Ovary (tissue), 3 donors: ENCODE results near the gene RTP3.

Experiments
- EP300 ChIP-seq: sonication (generic); formaldehyde crosslinking; IDR thresholded peaks from one replicate; pipeline ENCODE4 v1.6.1; 2017; ENCODE audit warnings: antibody characterized with exemption
- POLR2A ChIP-seq: fragments of 450-650 bp; IDR thresholded peaks from one replicate; pipeline ENCODE4 v1.6.1; 2017; ENCODE audit warnings: antibody characterized with exemption, mild to moderate bottlenecking, moderate library complexity
- TF ChIP-seq, protein P1 (sequence below), 3 donors: fragments of 450-650 bp in 2 of 3; fragments of 200-600 bp in 1 of 3; IDR thresholded peaks; one replicate each; pipeline versions ENCODE4 v1.5.1 to v1.8.0; 2016 to 2022; ENCODE audit warnings: antibody characterized with exemption in 3 of 3, mild to moderate bottlenecking in 1 of 3
- donor health status: DM: no; HTN: no; CAD: no.

DNA sequence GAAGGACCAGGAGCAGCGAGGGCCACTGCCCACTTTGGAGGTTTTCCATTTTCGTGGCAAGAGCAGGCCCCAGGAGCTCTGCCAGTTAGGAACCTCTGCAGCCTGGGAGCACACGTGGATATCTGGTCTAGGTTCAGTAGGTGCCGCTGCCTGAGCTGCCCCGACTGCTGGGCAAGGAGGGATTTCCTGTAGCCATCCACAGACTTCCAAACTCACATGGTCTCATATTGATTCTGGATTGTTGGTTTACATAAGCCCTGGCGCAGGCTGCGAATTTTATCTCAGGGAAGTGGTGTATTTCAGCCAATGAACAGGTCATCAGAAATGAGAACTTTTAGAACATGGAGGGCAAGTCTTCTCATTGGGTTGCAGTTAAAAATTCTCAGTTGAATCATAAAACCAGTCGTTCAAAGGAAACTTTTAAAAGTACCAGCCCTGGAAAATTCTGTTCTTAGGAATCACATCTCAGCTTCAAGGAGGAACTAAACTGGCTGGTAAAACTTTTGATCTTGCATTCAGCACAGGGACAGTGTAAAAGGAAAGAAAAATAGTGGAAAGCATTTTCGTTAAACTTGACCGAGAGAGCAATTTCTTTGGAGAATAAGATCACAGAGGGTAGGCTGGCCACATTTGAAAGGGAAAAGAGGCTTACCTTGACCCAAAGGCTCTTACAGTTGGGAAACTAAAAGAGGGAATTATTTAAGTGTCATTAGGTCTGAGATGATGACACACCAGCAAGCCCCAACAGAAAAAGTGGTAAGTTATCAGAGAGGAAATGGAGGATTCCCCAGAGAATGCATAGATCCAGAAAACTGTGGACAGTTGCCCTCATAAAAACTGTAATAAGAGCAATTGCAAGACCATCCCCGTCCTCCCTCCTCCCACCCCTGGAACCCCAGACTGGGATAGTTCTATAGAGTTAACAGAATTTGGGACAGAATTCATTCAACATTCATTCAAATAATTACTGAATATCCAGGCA is 6.4 kb upstream of the RTP3 start:
- TF ChIP-seq, protein P1, sequence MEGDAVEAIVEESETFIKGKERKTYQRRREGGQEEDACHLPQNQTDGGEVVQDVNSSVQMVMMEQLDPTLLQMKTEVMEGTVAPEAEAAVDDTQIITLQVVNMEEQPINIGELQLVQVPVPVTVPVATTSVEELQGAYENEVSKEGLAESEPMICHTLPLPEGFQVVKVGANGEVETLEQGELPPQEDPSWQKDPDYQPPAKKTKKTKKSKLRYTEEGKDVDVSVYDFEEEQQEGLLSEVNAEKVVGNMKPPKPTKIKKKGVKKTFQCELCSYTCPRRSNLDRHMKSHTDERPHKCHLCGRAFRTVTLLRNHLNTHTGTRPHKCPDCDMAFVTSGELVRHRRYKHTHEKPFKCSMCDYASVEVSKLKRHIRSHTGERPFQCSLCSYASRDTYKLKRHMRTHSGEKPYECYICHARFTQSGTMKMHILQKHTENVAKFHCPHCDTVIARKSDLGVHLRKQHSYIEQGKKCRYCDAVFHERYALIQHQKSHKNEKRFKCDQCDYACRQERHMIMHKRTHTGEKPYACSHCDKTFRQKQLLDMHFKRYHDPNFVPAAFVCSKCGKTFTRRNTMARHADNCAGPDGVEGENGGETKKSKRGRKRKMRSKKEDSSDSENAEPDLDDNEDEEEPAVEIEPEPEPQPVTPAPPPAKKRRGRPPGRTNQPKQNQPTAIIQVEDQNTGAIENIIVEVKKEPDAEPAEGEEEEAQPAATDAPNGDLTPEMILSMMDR (IDR thresholded peaks at IDR 0.05), result no peak
- no peak for TF ChIP-seq POLR2A
- TF ChIP-seq EP300, result no peak
